GM23338 (cell line): ENCODE measurements around the gene ZFR2. TPM values are rescaled to one million over a fixed set of nuclear protein-coding genes. Genes with fewer than 3 reads are reported as not detected.

Experiments
- CREB1 ChIP-seq: fragments of 250-450 bp; sonication (Bioruptor Pico); IDR thresholded peaks from 2 replicates; pipeline ENCODE4 v1.5.0; 2020; ENCODE audit warnings: low read depth, mild to moderate bottlenecking, moderate library complexity
- CTCF ChIP-seq, 2 experiments: fragments of 200-600 bp in 1 of 2; sonication (generic) in 1 of 2; conservative IDR thresholded peaks; 2 replicates each; pipeline versions ENCODE4 v1.5.1 to v1.6.1; 2016 to 2017; ENCODE audit warnings: antibody characterized with exemption in 2 of 2, low read depth in 2 of 2, mild to moderate bottlenecking in 2 of 2, moderate library complexity in 1 of 2
- EZH2phosphoT487 ChIP-seq: fragments of 200-600 bp; sonication (generic); IDR thresholded peaks from one replicate; pipeline ENCODE4 v1.8.1; 2018; ENCODE audit warnings: antibody characterized with exemption; ENCODE audit not compliant: unreplicated experiment
- JUNB ChIP-seq: IDR thresholded peaks from one replicate; pipeline ENCODE4 v1.6.1; 2016; ENCODE audit warnings: antibody characterized with exemption; ENCODE audit not compliant: unreplicated experiment
- NANOG ChIP-seq: IDR thresholded peaks from 2 replicates; pipeline ENCODE4 v1.6.1; 2016; ENCODE audit warnings: antibody characterized with exemption, borderline replicate concordance
- POLR2AphosphoS5 ChIP-seq: IDR thresholded peaks from 2 replicates; pipeline ENCODE4 v1.6.1; 2016; ENCODE audit warnings: antibody characterized with exemption, low read depth
- STAT1 ChIP-seq: IDR thresholded peaks from one replicate; pipeline ENCODE4 v1.6.1; 2016; ENCODE audit warnings: antibody characterized with exemption; ENCODE audit not compliant: unreplicated experiment
- ZNF462 ChIP-seq: fragments of 250-450 bp; sonication (Bioruptor Pico); IDR thresholded peaks from 2 replicates; pipeline ENCODE4 v1.5.0; 2020; ENCODE audit warnings: mild to moderate bottlenecking, moderate library complexity
- polyA plus RNA-seq: library from polyadenylated mRNA; unstranded; fragments of >200 nt; fragmentation: Nextera tagmentation; extraction: Ambion mirVana; gene quantifications from 2 replicates; pipeline ENCODE4 v1.2.1, GENCODE V29; 2016
- total RNA-seq: library from RNA; depleted of rRNA; stranded (reverse); fragments of >200 nt; shearing (Covaris generic); gene quantifications from 2 replicates; pipeline ENCODE4 v1.2.3, GENCODE V29; 2014

Gene ZFR2
- total and polyA plus RNA-seq, 2 experiments from 2014 or later: 15.8 to 31.3 TPM

- no peak for TF ChIP-seq ZNF462
- TF ChIP-seq EZH2phosphoT487: no peak
- no peak for TF ChIP-seq CREB1 (CRISPR knock-in tag)
- TF ChIP-seq JUNB: no peak
- TF ChIP-seq POLR2AphosphoS5: no peak
- TF ChIP-seq NANOG: no peak
- no peak for TF ChIP-seq STAT1
- TF ChIP-seq CTCF (conservative IDR thresholded peaks at IDR 0.05; ENCODE audit: low read depth in 2 of 2): no peak
Measured at GRCh38 chr19:3822683-3823349, 46.0 kb downstream of the ZFR2 start (continued).
